H1 (cell line): Measurements from ENCODE around the gene CDR2L. TPM values are rescaled to one million over a fixed set of nuclear protein-coding genes. Genes with fewer than 3 reads are reported as not detected.

Experiments
- CTCF ChIA-PET: fragments of 300-600 bp; sonication (Branson Sonifier 250); formaldehyde crosslinking; loops from one replicate; lab custom pipeline; 2021; ENCODE audit not compliant: partially characterized antibody; lab: Charles Lee
- POLR2A ChIA-PET: fragments of 300-600 bp; sonication (Branson Sonifier 250); formaldehyde crosslinking; loops from one replicate; lab custom pipeline; 2021; ENCODE audit warnings: inconsistent platforms; ENCODE audit not compliant: partially characterized antibody; lab: Charles Lee
- DNase-seq, 2 experiments: peaks; one replicate each; pipeline versions ENCODE4 v3.0.0 to v3.0.0-alpha.2; 2010 to 2022; ENCODE audit warnings: low spot score in 2 of 2, low read depth in 1 of 2, mixed read lengths in 1 of 2
- FAIRE-seq: peaks from 2 replicates; lab custom pipeline; 2011; peaks lifted over from hg19 to GRCh38; lab: Jason Lieb, UNC
- H2AFZ ChIP-seq: 2 replicates; pipeline ENCODE4 v1.8.1; 2012; ENCODE audit warnings: low read length, inconsistent platforms
- H2AK5ac ChIP-seq: 2 replicates; pipeline ENCODE4 v1.6.1; 2013; ENCODE audit warnings: low read depth, low read length
- H2BK120ac ChIP-seq: replicated peaks from 2 replicates; pipeline ENCODE3; 2013; ENCODE audit warnings: low read depth, low read length, inconsistent platforms
- H2BK12ac ChIP-seq: 2 replicates; pipeline ENCODE4 v1.6.1; 2013; ENCODE audit warnings: low read depth, low read length
- H2BK15ac ChIP-seq: 2 replicates; pipeline ENCODE4 v1.6.1; 2013; ENCODE audit warnings: low read length
- H2BK20ac ChIP-seq: 2 replicates; pipeline ENCODE4 v1.6.1; 2013; ENCODE audit warnings: low read length
- H2BK5ac ChIP-seq: 2 replicates; pipeline ENCODE4 v1.6.1; 2013; ENCODE audit warnings: low read depth, low read length
- H3K14ac ChIP-seq: 2 replicates; pipeline ENCODE4 v1.6.1; 2013; ENCODE audit warnings: inconsistent platforms; ENCODE audit not compliant: insufficient read length
- H3K18ac ChIP-seq: 2 replicates; pipeline ENCODE4 v1.6.1; 2013; ENCODE audit warnings: low read length; ENCODE audit errors: extremely low read depth
- H3K23ac ChIP-seq: 2 replicates; pipeline ENCODE4 v1.6.1; 2013; ENCODE audit warnings: inconsistent platforms; ENCODE audit not compliant: insufficient read length
- H3K23me2 ChIP-seq: 2 replicates; pipeline ENCODE4 v1.6.1; 2013; ENCODE audit warnings: low read depth, low read length
- H3K27ac ChIP-seq: 2 replicates; pipeline ENCODE4 v1.6.1; 2011; ENCODE audit warnings: low read depth, low read length, inconsistent platforms
- H3K27me3 ChIP-seq, 4 experiments: replicated peaks in 1 of 4; 1 replicate in 1 of 4; 2 replicates in 3 of 4; pipeline versions ENCODE4 v1.6.1 to v1.8.1; 2011 to 2013; ENCODE audit warnings: low read length in 3 of 4, mild to moderate bottlenecking in 3 of 4, inconsistent platforms in 2 of 4, mixed read lengths in 2 of 4, moderate library complexity in 1 of 4; ENCODE audit not compliant: control insufficient read depth in 3 of 4, insufficient read depth in 3 of 4; ENCODE audit errors: extremely low read depth in 1 of 4
- H3K36me3 ChIP-seq, 4 experiments: 2 replicates each; pipeline versions ENCODE4 v1.6.1 to v1.8.1; 2011 to 2013; ENCODE audit warnings: mild to moderate bottlenecking in 4 of 4, low read length in 3 of 4, moderate library complexity in 2 of 4, control low read depth in 1 of 4, inconsistent platforms in 1 of 4; ENCODE audit not compliant: insufficient read depth in 4 of 4, control insufficient read depth in 2 of 4
- H3K4ac ChIP-seq: replicated peaks from 2 replicates; pipeline ENCODE3; 2013; ENCODE audit warnings: low read length, low read depth, mixed read lengths, inconsistent platforms; ENCODE audit not compliant: insufficient read length
- H3K4me1 ChIP-seq, 4 experiments: replicated peaks in 1 of 4; 1 replicate in 1 of 4; 2 replicates in 3 of 4; pipeline versions ENCODE4 v1.6.1 to v1.8.1; 2011 to 2013; ENCODE audit warnings: low read length in 3 of 4, inconsistent platforms in 2 of 4, mixed read lengths in 1 of 4; ENCODE audit not compliant: insufficient read depth in 4 of 4, control insufficient read depth in 3 of 4
- H3K4me2 ChIP-seq, 2 experiments: 2 replicates each; pipeline versions ENCODE4 v1.6.1 to v1.8.1; 2011 to 2013; ENCODE audit warnings: low read depth in 2 of 2, low read length in 2 of 2, control low read depth in 1 of 2, inconsistent platforms in 1 of 2, mild to moderate bottlenecking in 1 of 2; ENCODE audit not compliant: insufficient read depth in 1 of 2
- H3K4me3 ChIP-seq, 4 experiments: fragments of 200-600, 300-600 bp in 1 of 4; sonication (generic), shearing (Covaris generic), sonication (Bioruptor Twin) in 1 of 4; 2 replicates each; pipeline versions ENCODE4 v1.5.1 to v1.8.1; 2011 to 2016; ENCODE audit warnings: low read length in 4 of 4, low read depth in 3 of 4, control low read depth in 2 of 4, inconsistent platforms in 2 of 4, mild to moderate bottlenecking in 2 of 4, mixed read lengths in 1 of 4, moderate library complexity in 1 of 4; ENCODE audit not compliant: insufficient read depth in 2 of 4; ENCODE audit errors: extremely low read depth in 1 of 4
- H3K56ac ChIP-seq: replicated peaks from 2 replicates; pipeline ENCODE3; 2013; ENCODE audit warnings: low read depth, mild to moderate bottlenecking, mixed read lengths, low read length, inconsistent platforms; ENCODE audit not compliant: insufficient read length
- H3K79me1 ChIP-seq: 2 replicates; pipeline ENCODE4 v1.6.1; 2013; ENCODE audit warnings: low read depth, low read length, control low read depth
- H3K79me2 ChIP-seq, 2 experiments: 2 replicates each; pipeline versions ENCODE4 v1.6.1 to v1.8.1; 2012 to 2013; ENCODE audit warnings: low read length in 2 of 2, mild to moderate bottlenecking in 2 of 2, inconsistent platforms in 1 of 2; ENCODE audit not compliant: insufficient read depth in 2 of 2, control insufficient read depth in 1 of 2
- H3K9ac ChIP-seq, 4 experiments: replicated peaks in 1 of 4; 1 replicate in 1 of 4; 2 replicates in 3 of 4; pipeline versions ENCODE4 v1.6.1 to v1.8.1; 2011 to 2013; ENCODE audit warnings: low read depth in 3 of 4, low read length in 3 of 4, control low read depth in 2 of 4, mild to moderate bottlenecking in 2 of 4, moderate library complexity in 2 of 4, inconsistent platforms in 1 of 4; ENCODE audit errors: extremely low read depth in 1 of 4
- H3K9me3 ChIP-seq, 2 experiments: 2 replicates each; pipeline versions ENCODE4 v1.6.1 to v1.8.1; 2012 to 2013; ENCODE audit warnings: mild to moderate bottlenecking in 2 of 2, moderate library complexity in 2 of 2, control low read depth in 1 of 2, inconsistent platforms in 1 of 2, low read depth in 1 of 2, low read length in 1 of 2, mixed read lengths in 1 of 2; ENCODE audit not compliant: insufficient read depth in 2 of 2
- H4K20me1 ChIP-seq, 2 experiments: replicated peaks in 1 of 2; 2 replicates each; pipeline versions ENCODE3 to v1.8.1; 2011 to 2013; ENCODE audit warnings: inconsistent platforms in 2 of 2, low read length in 2 of 2, mild to moderate bottlenecking in 1 of 2; ENCODE audit not compliant: insufficient read depth in 2 of 2, control insufficient read depth in 1 of 2
- H4K5ac ChIP-seq: 2 replicates; pipeline ENCODE4 v1.6.1; 2013; ENCODE audit warnings: low read length, low read depth, mixed read lengths, inconsistent platforms; ENCODE audit not compliant: insufficient read length
- H4K8ac ChIP-seq: 2 replicates; pipeline ENCODE4 v1.8.0; 2013; ENCODE audit warnings: mild to moderate bottlenecking, moderate library complexity, low read length, inconsistent platforms; ENCODE audit not compliant: insufficient read depth; ENCODE audit errors: extremely low read depth
- H4K91ac ChIP-seq: replicated peaks from 2 replicates; pipeline ENCODE3; 2013; ENCODE audit warnings: low read length, mixed read lengths, inconsistent platforms; ENCODE audit not compliant: insufficient read length
- EGR1 ChIP-seq: IDR thresholded peaks from 2 replicates; pipeline ENCODE4 v1.6.1; 2011; ENCODE audit warnings: low read depth, low read length, borderline replicate concordance
- HDAC6 ChIP-seq: IDR thresholded peaks from one replicate; pipeline ENCODE4 v1.7.1; 2012; ENCODE audit warnings: low read depth, mild to moderate bottlenecking, inconsistent platforms, low read length, moderate library complexity
- PHF8 ChIP-seq: fragments of 200-600 bp; sonication (generic); conservative IDR thresholded peaks from 2 replicates; pipeline ENCODE4 v1.7.1; 2012; ENCODE audit warnings: low read depth, mild to moderate bottlenecking, inconsistent platforms, low read length, moderate library complexity
- RXRA ChIP-seq: IDR thresholded peaks from 2 replicates; pipeline ENCODE4 v1.6.1; 2011; ENCODE audit warnings: low read depth, mild to moderate bottlenecking, low read length, moderate library complexity; ENCODE audit not compliant: insufficient read depth
- SRF ChIP-seq: IDR thresholded peaks from 2 replicates; pipeline ENCODE4 v1.6.1; 2011; ENCODE audit warnings: mild to moderate bottlenecking, low read depth, low read length, moderate library complexity
- TAF1 ChIP-seq: IDR thresholded peaks from 2 replicates; pipeline ENCODE4 v1.6.1; 2011; ENCODE audit warnings: mild to moderate bottlenecking, low read depth, low read length
- TEAD4 ChIP-seq: IDR thresholded peaks from 2 replicates; pipeline ENCODE4 v1.6.1; 2012; ENCODE audit warnings: low read depth, low read length, inconsistent platforms, mixed read lengths
- WGBS, 2 experiments: shearing (Covaris generic) in 1 of 2; methylation state at CpG; one replicate each; pipeline versions ENCODE4 v1.1.6 to v1.1.7; 2013 to 2015; ENCODE audit warnings: low lambda C conversion rate in 2 of 2, mixed read lengths in 2 of 2, inconsistent platforms in 1 of 2, low coverage in 1 of 2, missing lambda C conversion rate in 1 of 2; ENCODE audit not compliant: insufficient replicate concordance in 2 of 2, insufficient coverage in 1 of 2, insufficient read length in 1 of 2; ENCODE audit errors: extremely low coverage in 1 of 2, missing lambda C conversion rate in 1 of 2; 5-methylcytosine and 5-hydroxymethylcytosine counted together
- polyA plus RNA-seq, 7 experiments: library from polyadenylated mRNA; depleted of rRNA in 3 of 7; stranded (reverse) in 5 of 7; unstranded in 2 of 7; fragments of >200 nt in 5 of 7; fragments of 200-250 nt in 2 of 7; gene quantifications; 1 replicate in 5 of 7; 2 replicates in 1 of 7; 4 replicates in 1 of 7; pipeline versions ENCODE4 v1.2.1 to v1.2.3, GENCODE V29; 2011 to 2013; ENCODE audit warnings: missing spikeins in 2 of 7, mixed read lengths in 2 of 7
- total RNA-seq: library from RNA; stranded (reverse); fragmentation: NEBNext Ultra II Directional; extraction: Animal tissue kit (Norgen Biotek cat#: 25700); gene quantifications from 2 replicates; pipeline ENCODE4 v1.2.1, GENCODE V29; 2021

Gene CDR2L
- total and polyA plus RNA-seq, 2 of the 8 experiments (the other 6 are each of a cell fraction or from before 2014, with no cell fraction given) = 20.4 to 38.1 TPM

DNA sequence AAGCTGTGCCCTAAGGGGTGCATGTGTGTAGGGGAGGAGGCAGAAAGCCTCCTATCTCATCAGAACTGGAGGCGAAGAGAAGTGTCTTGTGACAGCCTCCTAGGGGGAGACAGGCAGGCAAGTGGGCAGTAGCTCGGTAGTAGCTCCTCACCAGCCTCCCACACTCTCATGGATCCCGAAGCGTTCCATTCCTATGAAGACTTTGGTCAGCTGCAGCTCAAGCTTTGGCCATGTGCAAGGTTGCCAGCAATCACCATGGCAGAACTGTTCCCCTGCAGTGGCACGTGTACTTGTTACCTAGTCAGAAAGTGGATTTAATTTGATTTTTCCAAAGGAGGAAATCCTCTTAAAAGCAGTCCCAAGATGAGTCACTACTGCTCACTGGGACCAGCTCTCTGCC is 31.7 kb downstream of the CDR2L start:
- no peak overlapping the region for H3K56ac ChIP-seq
- no peak overlapping the region for H3K9ac ChIP-seq
- TF ChIP-seq SRF (no peak), HDAC6 (no peak), EGR1 (no peak), TAF1 (no peak), TEAD4 (no peak), RXRA (no peak), PHF8 (no peak)
- H3K18ac ChIP-seq = no peak overlapping the region
- no peak overlapping the region for H3K4ac ChIP-seq
- H2BK20ac ChIP-seq = no peak overlapping the region
- H3K27me3 ChIP-seq = no peaks in the 10 kb centered on the region
- H4K91ac ChIP-seq = no peak overlapping the region
- no peak overlapping the region for H3K14ac ChIP-seq
- no peak overlapping the region for H4K5ac ChIP-seq
- H3K79me2 ChIP-seq = peaks cover 0 to 5% of the 10 kb centered on the region in 2 experiments; a peak in 2 of 4 replicates
- H3K23me2 ChIP-seq = no peaks in the 10 kb centered on the region
- peaks cover 3 to 29% (median 16%) of the 10 kb centered on the region in 4 experiments; a peak in 7 of 8 replicates for H3K36me3 ChIP-seq
- H2BK12ac ChIP-seq = no peak overlapping the region
- peaks cover 0 to 3% of the 10 kb centered on the region in 2 experiments for H4K20me1 ChIP-seq
- no peaks in the 10 kb centered on the region; the same call in 1 of the 2 replicates for H3K79me1 ChIP-seq
- H2BK15ac ChIP-seq = no peak overlapping the region
- H3K9me3 ChIP-seq = no peaks in the 10 kb centered on the region
- H4K8ac ChIP-seq = no peak overlapping the region
- H2BK120ac ChIP-seq = no peak overlapping the region
- no peak overlapping the region for H3K23ac ChIP-seq
- no peak overlapping the region for H3K4me2 ChIP-seq
- 92% methylated on average over 5 of the region's 5 CpGs; no CpG with 5 or more reads in 1 of the 2 experiments for WGBS, 2 experiments
- H3K4me1 ChIP-seq = no peaks in the 10 kb centered on the region
- ChIA-PET POLR2A (interaction anchor here (0.6 to 0.7 kb wide), 3 partner anchors 82 to 251 kb away, joined by 3 to 5 read pairs (median 4); no protein-coding TSS in a partner anchor), CTCF (interaction anchor here (0.6 to 1.7 kb wide), 11 partner anchors 11 to 1063 kb away, joined by 3 to 6 read pairs (median 4); partner anchors contain the start of genes CDR2L and NT5C)
- FAIRE-seq (no peak), DNase-seq (no peak)
- no peak overlapping the region for H2AK5ac ChIP-seq
- H2BK5ac ChIP-seq = no peak overlapping the region; the same call in 1 of the 2 replicates
- H3K27ac ChIP-seq = no peak overlapping the region
- H2AFZ ChIP-seq = no peak overlapping the region
- H3K4me3 ChIP-seq = no peak overlapping the region
